HepG2 (cell line): ENCODE measurements around the gene IGF2BP3. TPM values are rescaled to one million over a fixed set of nuclear protein-coding genes. Genes with fewer than 3 reads are reported as not detected.

ENCODE experiments used
- BRF2 ChIP-seq: sonication (generic); formaldehyde crosslinking; IDR thresholded peaks from 2 replicates; pipeline ENCODE4 v1.8.1; 2022; ENCODE audit warnings: mild to moderate bottlenecking, missing genetic modification reagents
- CAMTA2 ChIP-seq: sonication (generic); formaldehyde crosslinking; IDR thresholded peaks from 2 replicates; pipeline ENCODE4 v1.4.0; 2020; ENCODE audit warnings: mild to moderate bottlenecking, missing genetic modification reagents, borderline replicate concordance
- E2F5 ChIP-seq: sonication (generic); formaldehyde crosslinking; conservative IDR thresholded peaks from 2 replicates; pipeline ENCODE4 v1.4.0; 2020; ENCODE audit warnings: missing genetic modification reagents
- EHMT2 ChIP-seq: fragments of 200-600 bp; sonication (generic); IDR thresholded peaks from 2 replicates; pipeline ENCODE4 v1.7.0; 2017; ENCODE audit warnings: antibody characterized with exemption, low read depth, low read length, borderline replicate concordance
- FLYWCH1 ChIP-seq: sonication (generic); formaldehyde crosslinking; IDR thresholded peaks from 2 replicates; pipeline ENCODE4 v1.8.1; 2023; ENCODE audit warnings: mild to moderate bottlenecking, missing genetic modification reagents
- GTF2F1 ChIP-seq: fragments of 150-350 bp; IDR thresholded peaks from 2 replicates; pipeline ENCODE4 v1.6.1; 2014; ENCODE audit warnings: low read length
- JDP2 ChIP-seq: sonication (generic); formaldehyde crosslinking; IDR thresholded peaks from 2 replicates; pipeline ENCODE4 v1.8.1; 2022; ENCODE audit warnings: missing genetic modification reagents, borderline replicate concordance
- KDM1A ChIP-seq: IDR thresholded peaks from 2 replicates; pipeline ENCODE4 v1.6.1; 2016; ENCODE audit warnings: missing compliant biosample characterization
- PHF21A ChIP-seq: sonication (generic); formaldehyde crosslinking; IDR thresholded peaks from 2 replicates; pipeline ENCODE4 v1.5.0; 2020; ENCODE audit warnings: mild to moderate bottlenecking, missing genetic modification reagents
- RBM39 ChIP-seq: fragments of 200-400 bp; formaldehyde crosslinking; IDR thresholded peaks from one replicate; pipeline ENCODE4 v1.6.1; 2018; ENCODE audit warnings: antibody characterized with exemption, mild to moderate bottlenecking, low read depth, low read length; ENCODE audit not compliant: poor library complexity, severe bottlenecking
- SNAI1 ChIP-seq: sonication (generic); formaldehyde crosslinking; IDR thresholded peaks from 2 replicates; pipeline ENCODE4 v1.5.0; 2020; ENCODE audit warnings: mild to moderate bottlenecking, missing genetic modification reagents, borderline replicate concordance
- SNRNP70 ChIP-seq: fragments of 200-400 bp; formaldehyde crosslinking; IDR thresholded peaks from 2 replicates; pipeline ENCODE4 v1.6.1; 2017; ENCODE audit warnings: mild to moderate bottlenecking, low read depth, low read length, moderate library complexity
- STAT6 ChIP-seq: sonication (generic); formaldehyde crosslinking; IDR thresholded peaks from 2 replicates; pipeline ENCODE4 v1.4.0; 2020; ENCODE audit warnings: missing genetic modification reagents, mild to moderate bottlenecking, borderline replicate concordance
- TFDP2 ChIP-seq: sonication (generic); formaldehyde crosslinking; IDR thresholded peaks from 2 replicates; pipeline ENCODE4 v1.4.0; 2020; ENCODE audit warnings: missing genetic modification reagents
- ZBTB7A ChIP-seq: sonication (generic); formaldehyde crosslinking; IDR thresholded peaks from 2 replicates; pipeline ENCODE4 v1.8.0; 2022; ENCODE audit warnings: mild to moderate bottlenecking, missing genetic modification reagents
- ZFP36L2 ChIP-seq: sonication (generic); formaldehyde crosslinking; IDR thresholded peaks from 2 replicates; pipeline ENCODE4 v1.4.0; 2020; ENCODE audit warnings: missing genetic modification reagents
- ZMYM2 ChIP-seq: sonication (generic); formaldehyde crosslinking; IDR thresholded peaks from 2 replicates; pipeline ENCODE4 v1.8.0; 2022; ENCODE audit warnings: mild to moderate bottlenecking, missing genetic modification reagents
- ZNF17 ChIP-seq: sonication (generic); formaldehyde crosslinking; IDR thresholded peaks from 2 replicates; pipeline ENCODE4 v1.5.0; 2020; ENCODE audit warnings: mild to moderate bottlenecking, missing genetic modification reagents
- ZNF263 ChIP-seq: sonication (generic); formaldehyde crosslinking; IDR thresholded peaks from 2 replicates; pipeline ENCODE4 v1.4.0; 2020; ENCODE audit warnings: missing genetic modification reagents
- ZNF280B ChIP-seq: sonication (generic); formaldehyde crosslinking; IDR thresholded peaks from 2 replicates; pipeline ENCODE4 v1.5.0; 2020; ENCODE audit warnings: missing genetic modification reagents, mild to moderate bottlenecking, borderline replicate concordance
- ZNF282 ChIP-seq: fragments of 450-650 bp; IDR thresholded peaks from 2 replicates; pipeline ENCODE4 v1.6.1; 2018; ENCODE audit not compliant: partially characterized antibody
- ZNF30 ChIP-seq: sonication (generic); formaldehyde crosslinking; IDR thresholded peaks from 2 replicates; pipeline ENCODE4 v1.5.0; 2020; ENCODE audit warnings: mild to moderate bottlenecking, missing genetic modification reagents
- ZNF598 ChIP-seq: sonication (generic); formaldehyde crosslinking; IDR thresholded peaks from 2 replicates; pipeline ENCODE4 v1.5.1; 2020; ENCODE audit warnings: mild to moderate bottlenecking, missing genetic modification reagents, borderline replicate concordance
- ZNF678 ChIP-seq: sonication (generic); formaldehyde crosslinking; IDR thresholded peaks from 2 replicates; pipeline ENCODE4 v1.4.0; 2020; ENCODE audit warnings: mild to moderate bottlenecking, missing genetic modification reagents
- ZNF709 ChIP-seq: sonication (generic); formaldehyde crosslinking; IDR thresholded peaks from 2 replicates; pipeline ENCODE4 v1.5.0; 2020; ENCODE audit warnings: mild to moderate bottlenecking, missing genetic modification reagents
- polyA plus RNA-seq, 8 experiments: library from polyadenylated mRNA; depleted of rRNA in 3 of 8; stranded (reverse) in 7 of 8; unstranded in 1 of 8; fragments of >200 nt; fragmentation: Illumina TruSeq in 4 of 8; extraction: Trizol in 4 of 8; gene quantifications; 2 replicates each; pipeline versions ENCODE4 v1.2.1 to v1.2.3, GENCODE V29; 2011 to 2016; ENCODE audit warnings: low read depth in 4 of 8, missing spikeins in 1 of 8, mixed read lengths in 1 of 8; ENCODE audit not compliant: insufficient read depth in 1 of 8
- total RNA-seq, 5 experiments: library from RNA; depleted of rRNA; stranded (reverse); fragments of >200 nt; fragmentation: Illumina TruSeq; extraction: Trizol; gene quantifications; 2 replicates each; pipeline ENCODE4 v1.2.3, GENCODE V29; 2016; ENCODE audit warnings: low read depth in 1 of 5

Gene IGF2BP3
- total and polyA plus RNA-seq, 2 of the 13 experiments (the other 11 are each of a cell fraction or from before 2014, with no cell fraction given) = 37.7 to 39.5 TPM

- no peak for TF ChIP-seq TFDP2
- TF ChIP-seq ZNF709 = peak; percentile 65; the same call in 1 of the 2 replicates
- TF ChIP-seq ZNF678 (CRISPR knock-in tag) = no peak
- TF ChIP-seq EHMT2 = no peak
- TF ChIP-seq GTF2F1 = no peak
- no peak for TF ChIP-seq STAT6 (CRISPR knock-in tag)
- no peak for TF ChIP-seq ZFP36L2
- TF ChIP-seq FLYWCH1 (CRISPR knock-in tag) = no peak
- TF ChIP-seq ZNF263 (CRISPR knock-in tag) = no peak
- 0 out of 2 replicates have a peak, but pooled peaks have one; percentile 18 for TF ChIP-seq SNAI1 (CRISPR knock-in tag)
- no peak for TF ChIP-seq ZNF280B (CRISPR knock-in tag)
- TF ChIP-seq JDP2 (CRISPR knock-in tag) = no peak
- TF ChIP-seq E2F5 (CRISPR knock-in tag) = no peak
- TF ChIP-seq ZNF30 (CRISPR knock-in tag) = 0 out of 2 replicates have a peak, but pooled peaks have one; percentile 79
- TF ChIP-seq CAMTA2 = peak; percentile 59; the same call in 1 of the 2 replicates
- TF ChIP-seq PHF21A (CRISPR knock-in tag) = no peak
- no peak for TF ChIP-seq SNRNP70
- no peak for TF ChIP-seq KDM1A (CRISPR knock-in tag)
- no peak for TF ChIP-seq ZMYM2 (CRISPR knock-in tag)
- no peak for TF ChIP-seq ZNF282
- no peak for TF ChIP-seq ZNF17 (CRISPR knock-in tag)
- no peak for TF ChIP-seq RBM39
- no peak for TF ChIP-seq BRF2 (CRISPR knock-in tag)
- peak; percentile 16; the same call in 1 of the 2 replicates for TF ChIP-seq ZBTB7A
- 0 out of 2 replicates have a peak, but pooled peaks have one; percentile 44 for TF ChIP-seq ZNF598 (CRISPR knock-in tag)
Observed at GRCh38 chr7:23473844-23474093, 3.5 kb upstream of the IGF2BP3 start (continued).
